IMR-90 (cell line): ENCODE measurements around the gene KCNIP3.

ENCODE experiments used
- CEBPB ChIP-seq: IDR thresholded peaks from 2 replicates; pipeline ENCODE4 v1.6.1; 2012; ENCODE audit warnings: low read depth, low read length, improper control_type of control experiment
- MXI1 ChIP-seq: IDR thresholded peaks from 2 replicates; pipeline ENCODE4 v1.6.1; 2012; ENCODE audit warnings: low read depth, mild to moderate bottlenecking, low read length, moderate library complexity, borderline replicate concordance
- NFE2L2 ChIP-seq: fragments of 150-350 bp; IDR thresholded peaks from 2 replicates; pipeline ENCODE4 v1.6.1; 2016; ENCODE audit warnings: low read depth, mild to moderate bottlenecking, low read length
- POLR2A ChIP-seq: IDR thresholded peaks from 2 replicates; pipeline ENCODE4 v1.6.1; 2012; ENCODE audit warnings: mild to moderate bottlenecking, low read depth, low read length
- RAD21 ChIP-seq: IDR thresholded peaks from 2 replicates; pipeline ENCODE4 v1.6.1; 2012; ENCODE audit warnings: low read length, improper control_type of control experiment
- RCOR1 ChIP-seq: IDR thresholded peaks from 2 replicates; pipeline ENCODE4 v1.6.1; 2012; ENCODE audit warnings: mild to moderate bottlenecking, low read length, improper control_type of control experiment; ENCODE audit not compliant: insufficient replicate concordance
- SMC3 ChIP-seq: fragments of 150-350 bp; IDR thresholded peaks from 2 replicates; pipeline ENCODE4 v1.6.1; 2016; ENCODE audit warnings: low read depth, mild to moderate bottlenecking, antibody characterized with exemption, low read length, moderate library complexity
- TF ChIP-seq, protein P1 (sequence below): conservative IDR thresholded peaks from 2 replicates; pipeline ENCODE4 v1.5.1; 2012; ENCODE audit warnings: mild to moderate bottlenecking, low read depth, low read length, improper control_type of control experiment
- TF ChIP-seq, protein P2 (sequence below): fragments of 150-350 bp; IDR thresholded peaks from 2 replicates; pipeline ENCODE4 v1.6.1; 2016; ENCODE audit warnings: low read depth, mild to moderate bottlenecking, low read length, moderate library complexity, borderline replicate concordance

DNA sequence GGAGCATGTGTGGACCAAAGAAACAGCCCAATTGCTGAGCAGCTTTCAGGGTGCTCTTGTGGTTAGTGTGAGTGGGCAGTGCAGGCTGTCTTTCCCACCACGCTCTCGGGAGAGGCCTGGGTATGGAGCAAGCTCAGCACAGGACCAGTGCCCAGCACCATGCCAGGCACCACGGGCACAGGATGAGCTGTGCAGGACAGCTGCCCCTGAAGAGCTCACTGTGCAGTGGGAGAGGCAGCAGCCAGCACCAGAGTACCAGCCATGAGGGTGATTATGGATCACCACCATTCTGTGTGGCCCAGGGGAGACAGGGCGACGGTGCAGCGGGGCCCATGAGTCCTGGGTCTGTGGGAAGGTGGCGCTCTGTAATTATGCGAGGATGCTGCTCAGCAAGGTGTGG is 75.7 kb downstream of the KCNIP3 start:
- TF ChIP-seq MXI1 = no peak
- TF ChIP-seq, protein P1, sequence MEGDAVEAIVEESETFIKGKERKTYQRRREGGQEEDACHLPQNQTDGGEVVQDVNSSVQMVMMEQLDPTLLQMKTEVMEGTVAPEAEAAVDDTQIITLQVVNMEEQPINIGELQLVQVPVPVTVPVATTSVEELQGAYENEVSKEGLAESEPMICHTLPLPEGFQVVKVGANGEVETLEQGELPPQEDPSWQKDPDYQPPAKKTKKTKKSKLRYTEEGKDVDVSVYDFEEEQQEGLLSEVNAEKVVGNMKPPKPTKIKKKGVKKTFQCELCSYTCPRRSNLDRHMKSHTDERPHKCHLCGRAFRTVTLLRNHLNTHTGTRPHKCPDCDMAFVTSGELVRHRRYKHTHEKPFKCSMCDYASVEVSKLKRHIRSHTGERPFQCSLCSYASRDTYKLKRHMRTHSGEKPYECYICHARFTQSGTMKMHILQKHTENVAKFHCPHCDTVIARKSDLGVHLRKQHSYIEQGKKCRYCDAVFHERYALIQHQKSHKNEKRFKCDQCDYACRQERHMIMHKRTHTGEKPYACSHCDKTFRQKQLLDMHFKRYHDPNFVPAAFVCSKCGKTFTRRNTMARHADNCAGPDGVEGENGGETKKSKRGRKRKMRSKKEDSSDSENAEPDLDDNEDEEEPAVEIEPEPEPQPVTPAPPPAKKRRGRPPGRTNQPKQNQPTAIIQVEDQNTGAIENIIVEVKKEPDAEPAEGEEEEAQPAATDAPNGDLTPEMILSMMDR = no peak
- no peak for TF ChIP-seq SMC3
- TF ChIP-seq RCOR1 = no peak
- TF ChIP-seq CEBPB = no peak
- no peak for TF ChIP-seq RAD21
- TF ChIP-seq, protein P2, sequence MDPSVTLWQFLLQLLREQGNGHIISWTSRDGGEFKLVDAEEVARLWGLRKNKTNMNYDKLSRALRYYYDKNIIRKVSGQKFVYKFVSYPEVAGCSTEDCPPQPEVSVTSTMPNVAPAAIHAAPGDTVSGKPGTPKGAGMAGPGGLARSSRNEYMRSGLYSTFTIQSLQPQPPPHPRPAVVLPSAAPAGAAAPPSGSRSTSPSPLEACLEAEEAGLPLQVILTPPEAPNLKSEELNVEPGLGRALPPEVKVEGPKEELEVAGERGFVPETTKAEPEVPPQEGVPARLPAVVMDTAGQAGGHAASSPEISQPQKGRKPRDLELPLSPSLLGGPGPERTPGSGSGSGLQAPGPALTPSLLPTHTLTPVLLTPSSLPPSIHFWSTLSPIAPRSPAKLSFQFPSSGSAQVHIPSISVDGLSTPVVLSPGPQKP = no peak
- TF ChIP-seq NFE2L2 = no peak
- TF ChIP-seq POLR2A = no peak
